T47D (cell line): ENCODE results near the gene ZNF280B.
"Not testable (repeated sequence)": the region's sequence is repeated elsewhere in the genome, so short reads cannot be mapped to it uniquely, and the experiment has no call there.

Experiments
- DNase-seq, 2 experiments: peaks; one replicate each; pipeline versions ENCODE4 v3.0.0 to v3.0.0-alpha.2; 2011 to 2012; ENCODE audit warnings: low read depth in 1 of 2, low spot score in 1 of 2
- JUND ChIP-seq: IDR thresholded peaks from 2 replicates; pipeline ENCODE4 v1.6.1; 2012; ENCODE audit warnings: low read depth
- in situ Hi-C: cut with HindIII; loops from 2 replicates; pipeline ENCODE4 v1.10.0; 2016; ENCODE audit warnings: low sequenced_read_pairs, low pct_unique_long_range_greater_than_20kb

Gene ZNF280B

DNA sequence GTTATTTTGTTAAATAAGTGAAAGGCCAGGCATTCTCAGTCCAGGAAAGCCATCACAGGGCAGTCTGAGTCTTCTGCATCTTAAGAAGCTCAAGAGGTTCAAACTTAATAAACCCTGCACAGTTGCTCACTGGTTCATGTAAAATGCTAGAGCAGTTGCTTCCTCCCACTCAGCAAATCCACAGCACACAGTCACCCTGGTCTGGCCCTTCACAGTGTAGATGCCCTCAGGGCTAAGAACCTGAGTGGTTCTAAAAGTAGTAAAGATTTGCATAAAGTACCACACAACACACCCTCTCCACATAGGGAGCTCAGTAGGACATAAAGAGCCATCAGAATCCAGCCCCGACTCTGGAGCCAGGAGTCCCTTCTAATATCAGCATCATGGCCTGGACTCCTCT is 58.7 kb downstream of the ZNF280B start:
- TF ChIP-seq JUND, result no peak
- DNase-seq, result peak in 1 of 2 experiments; percentile 14
- in situ Hi-C loops, result no loop called here

DNA sequence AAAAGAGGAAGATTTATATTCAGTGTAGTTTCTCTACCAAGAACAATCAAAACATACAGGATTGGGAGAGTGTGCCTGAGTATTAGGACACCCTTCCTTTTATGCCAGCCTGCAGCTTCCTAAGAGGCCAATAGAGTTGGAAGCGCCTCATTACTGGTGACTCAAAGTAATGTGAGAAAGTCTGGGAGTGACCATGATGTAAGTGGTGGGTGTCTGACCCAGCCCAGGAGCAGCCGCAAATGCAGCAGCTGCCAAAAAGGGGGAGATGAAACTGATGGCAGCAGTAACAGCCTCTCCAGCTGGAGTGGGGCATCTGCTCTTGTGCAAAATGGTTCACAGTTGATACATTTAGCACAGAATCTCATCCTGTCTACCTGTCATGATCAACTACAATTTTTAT is 62.0 kb downstream of the ZNF280B start:
- no peak for TF ChIP-seq JUND
- in situ Hi-C loops, result no loop called here
- no peak for DNase-seq

DNA sequence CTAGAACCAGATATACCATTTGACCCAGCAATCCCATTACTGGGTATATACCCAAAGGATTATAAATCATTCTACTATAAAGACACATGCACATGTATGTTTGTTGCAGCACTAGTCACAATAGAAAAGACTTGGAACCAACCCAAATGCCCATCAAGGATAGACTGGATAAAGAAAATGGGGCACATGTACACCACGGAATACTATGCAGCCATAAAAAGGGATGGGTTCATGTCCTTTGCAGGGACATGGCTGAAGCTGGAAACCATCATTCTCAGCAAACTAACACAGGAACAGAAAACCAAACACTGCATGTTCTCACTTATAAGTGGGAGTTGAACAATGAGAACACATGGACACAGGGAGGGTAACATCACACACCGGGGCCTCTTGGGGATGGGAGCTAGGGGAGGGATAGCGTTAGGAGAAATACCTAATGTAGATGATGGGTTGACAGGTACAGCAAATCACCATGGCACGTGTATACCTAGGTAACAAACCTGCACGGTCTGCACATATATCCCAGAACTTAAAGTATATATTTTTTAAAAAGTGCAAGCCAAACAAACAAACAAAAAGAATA is 64.4 kb downstream of the ZNF280B start:
- DNase-seq, in situ Hi-C loops: not testable (repeated sequence)

DNA sequence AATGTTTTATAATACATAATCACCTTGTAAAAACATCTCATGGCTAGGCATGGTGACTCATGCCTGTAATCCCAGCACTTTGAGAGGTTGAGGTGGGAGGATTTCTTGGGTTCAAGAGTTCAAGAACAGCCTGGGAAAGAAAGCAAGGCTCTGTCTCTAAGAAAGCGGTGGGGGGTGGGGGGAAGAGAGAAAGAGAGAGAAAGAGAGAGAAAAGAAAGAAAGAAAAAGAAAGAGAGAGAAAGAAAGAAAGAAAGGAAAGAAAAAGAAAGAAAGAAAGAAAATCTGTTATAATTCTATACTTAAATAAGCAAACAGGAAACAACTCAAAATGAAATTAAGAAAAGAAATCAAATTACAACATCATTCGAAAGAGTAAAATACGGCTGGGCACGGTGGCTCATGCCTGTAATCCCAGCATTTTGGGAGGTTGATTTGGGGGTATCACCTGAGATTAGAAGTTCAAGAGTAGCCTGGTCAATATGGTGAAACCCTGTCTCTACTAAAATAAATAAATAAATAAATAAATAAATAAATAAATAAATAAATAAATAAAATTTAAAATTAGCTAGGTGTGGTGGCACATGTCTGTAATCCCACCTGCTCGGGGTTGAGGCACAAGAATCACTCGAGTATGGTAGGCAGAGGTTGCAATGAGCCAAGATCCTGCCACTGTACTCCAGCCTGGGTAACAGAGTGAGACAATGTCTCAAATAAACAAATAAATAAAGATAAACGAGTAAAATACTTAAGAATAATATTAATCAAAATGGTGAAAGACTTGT is 65.4 kb downstream of the ZNF280B start:
- DNase-seq, result no peak
- TF ChIP-seq JUND, result no peak
- in situ Hi-C loops, result no loop called here

DNA sequence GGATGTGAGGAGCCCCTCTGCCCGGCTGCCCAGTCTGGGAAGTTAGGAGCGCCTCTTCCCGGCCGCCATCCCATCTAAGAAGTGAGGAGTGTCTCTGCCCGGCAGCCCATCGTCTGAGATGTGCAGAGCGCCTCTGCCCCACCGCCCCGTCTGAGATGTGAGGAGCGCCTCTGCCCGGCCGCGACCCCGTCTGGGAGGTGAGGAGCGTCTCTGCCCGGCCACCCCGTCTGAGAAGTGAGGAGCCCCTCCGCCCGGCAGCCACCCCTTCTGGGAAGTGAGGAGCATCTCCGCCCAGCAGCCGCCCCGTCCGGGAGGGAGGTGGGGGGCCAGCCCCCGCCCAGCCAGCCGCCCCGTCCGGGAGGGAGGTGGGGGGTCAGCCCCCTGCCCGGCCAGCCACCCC is 66.9 kb downstream of the ZNF280B start:
- in situ Hi-C loops, DNase-seq: not testable (repeated sequence)

DNA sequence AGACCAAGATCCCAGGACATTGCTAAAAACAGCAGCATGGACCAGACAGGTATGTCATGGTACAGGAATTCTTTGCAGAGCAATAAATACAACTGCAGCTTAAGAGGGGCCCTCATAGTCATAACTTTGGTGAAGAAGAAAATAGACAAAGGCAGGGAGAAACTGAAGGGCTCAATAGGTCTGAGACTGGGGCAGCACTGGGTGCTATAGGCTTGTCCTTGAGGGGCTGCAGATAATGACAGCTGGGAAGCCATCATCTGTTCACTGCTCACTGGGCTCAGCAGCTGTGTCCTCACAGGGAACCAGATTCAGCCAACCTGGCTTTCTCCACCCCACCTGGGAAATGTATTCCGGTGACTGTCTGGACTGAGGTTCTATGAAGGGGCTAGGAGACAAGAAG is 68.4 kb downstream of the ZNF280B start:
- no peak for TF ChIP-seq JUND
- DNase-seq, result no peak
- in situ Hi-C loops, result no loop called here
